H1 (cell line): ENCODE data around the gene MRTFB.

Experiments used
- BACH1 ChIP-seq: IDR thresholded peaks from 2 replicates; pipeline ENCODE4 v1.6.1; 2012; ENCODE audit warnings: low read length, improper control_type of control experiment
- CREB1 ChIP-seq: IDR thresholded peaks from 2 replicates; pipeline ENCODE4 v1.6.1; 2012; ENCODE audit warnings: inconsistent platforms
- EP300 ChIP-seq, 2 experiments: IDR thresholded peaks; 1 replicate in 1 of 2; 2 replicates in 1 of 2; pipeline ENCODE4 v1.6.1; 2011 to 2012; ENCODE audit warnings: low read depth in 2 of 2, low read length in 2 of 2, mild to moderate bottlenecking in 2 of 2, borderline replicate concordance in 1 of 2, inconsistent platforms in 1 of 2, moderate library complexity in 1 of 2
- POLR2A ChIP-seq, 2 experiments: IDR thresholded peaks; 1 replicate in 1 of 2; 2 replicates in 1 of 2; pipeline ENCODE4 v1.6.1; 2011; ENCODE audit warnings: low read depth in 2 of 2, low read length in 2 of 2, mild to moderate bottlenecking in 2 of 2; ENCODE audit errors: control extremely low read depth in 1 of 2
- POLR2AphosphoS5 ChIP-seq: IDR thresholded peaks from 2 replicates; pipeline ENCODE4 v1.6.1; 2011; ENCODE audit warnings: low read depth, low read length
- RAD21 ChIP-seq, 2 experiments: IDR thresholded peaks in 1 of 2; conservative IDR thresholded peaks in 1 of 2; 2 replicates each; pipeline ENCODE4 v1.6.1; 2011; ENCODE audit warnings: low read depth in 2 of 2, low read length in 2 of 2, improper control_type of control experiment in 1 of 2, inconsistent platforms in 1 of 2, mild to moderate bottlenecking in 1 of 2, moderate library complexity in 1 of 2
- SIN3A ChIP-seq, 2 experiments: IDR thresholded peaks in 1 of 2; conservative IDR thresholded peaks in 1 of 2; 2 replicates each; pipeline ENCODE4 v1.6.1; 2011 to 2012; ENCODE audit warnings: low read length in 2 of 2, improper control_type of control experiment in 1 of 2, low read depth in 1 of 2, mild to moderate bottlenecking in 1 of 2
- TAF1 ChIP-seq: IDR thresholded peaks from 2 replicates; pipeline ENCODE4 v1.6.1; 2011; ENCODE audit warnings: mild to moderate bottlenecking, low read depth, low read length
- TF ChIP-seq, protein P1 (sequence below), 3 experiments: IDR thresholded peaks; 1 replicate in 2 of 3; 2 replicates in 1 of 3; pipeline versions ENCODE4 v1.5.1 to v1.6.1; 2011; ENCODE audit warnings: low read length in 3 of 3, mild to moderate bottlenecking in 3 of 3, inconsistent platforms in 2 of 3, low read depth in 1 of 3, moderate library complexity in 1 of 3; ENCODE audit not compliant: insufficient read depth in 1 of 3; ENCODE audit errors: control extremely low read depth in 1 of 3
- TF ChIP-seq, protein P2 (sequence below): IDR thresholded peaks from 2 replicates; pipeline ENCODE4 v1.6.1; 2012; ENCODE audit warnings: low read length, inconsistent platforms
- TF ChIP-seq, protein P3 (sequence below): IDR thresholded peaks from 2 replicates; pipeline ENCODE4 v1.6.1; 2011; ENCODE audit warnings: low read depth, mild to moderate bottlenecking, low read length; ENCODE audit not compliant: insufficient read depth
- TF ChIP-seq, protein P4 (sequence below): IDR thresholded peaks from 2 replicates; pipeline ENCODE4 v1.6.1; 2011; ENCODE audit warnings: low read length, improper control_type of control experiment

DNA sequence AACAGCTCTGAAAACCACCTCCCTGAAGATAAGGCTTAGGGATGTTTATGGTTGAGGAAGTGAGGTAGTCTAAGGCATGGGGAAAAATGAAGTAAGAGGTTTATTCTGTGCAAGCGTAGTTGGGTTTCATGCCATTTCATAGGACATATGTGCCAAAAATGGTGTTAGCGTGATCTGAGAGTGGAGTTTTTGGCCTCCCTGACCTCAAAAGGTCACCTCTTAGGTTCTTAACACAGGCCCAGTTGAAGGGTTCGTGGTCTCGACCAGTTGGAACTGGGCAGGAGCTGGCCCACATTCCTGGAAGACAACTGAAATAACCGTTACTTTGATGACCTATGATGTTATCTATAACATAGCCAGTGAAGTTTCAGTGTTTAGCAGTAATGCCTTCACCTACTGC lies 57.0 kb downstream of the MRTFB start:
- TF ChIP-seq, protein P1, sequence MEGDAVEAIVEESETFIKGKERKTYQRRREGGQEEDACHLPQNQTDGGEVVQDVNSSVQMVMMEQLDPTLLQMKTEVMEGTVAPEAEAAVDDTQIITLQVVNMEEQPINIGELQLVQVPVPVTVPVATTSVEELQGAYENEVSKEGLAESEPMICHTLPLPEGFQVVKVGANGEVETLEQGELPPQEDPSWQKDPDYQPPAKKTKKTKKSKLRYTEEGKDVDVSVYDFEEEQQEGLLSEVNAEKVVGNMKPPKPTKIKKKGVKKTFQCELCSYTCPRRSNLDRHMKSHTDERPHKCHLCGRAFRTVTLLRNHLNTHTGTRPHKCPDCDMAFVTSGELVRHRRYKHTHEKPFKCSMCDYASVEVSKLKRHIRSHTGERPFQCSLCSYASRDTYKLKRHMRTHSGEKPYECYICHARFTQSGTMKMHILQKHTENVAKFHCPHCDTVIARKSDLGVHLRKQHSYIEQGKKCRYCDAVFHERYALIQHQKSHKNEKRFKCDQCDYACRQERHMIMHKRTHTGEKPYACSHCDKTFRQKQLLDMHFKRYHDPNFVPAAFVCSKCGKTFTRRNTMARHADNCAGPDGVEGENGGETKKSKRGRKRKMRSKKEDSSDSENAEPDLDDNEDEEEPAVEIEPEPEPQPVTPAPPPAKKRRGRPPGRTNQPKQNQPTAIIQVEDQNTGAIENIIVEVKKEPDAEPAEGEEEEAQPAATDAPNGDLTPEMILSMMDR (IDR thresholded peaks at IDR 0.05; ENCODE audit: control extremely low read depth in 1 of 3, insufficient read depth in 1 of 3, low read depth in 1 of 3, low read length in 3 of 3): no peak
- no peak for TF ChIP-seq POLR2A (IDR thresholded peaks at IDR 0.05; ENCODE audit: control extremely low read depth in 1 of 2, low read depth in 2 of 2, low read length in 2 of 2)
- no peak for TF ChIP-seq TAF1
- TF ChIP-seq POLR2AphosphoS5: no peak
- no peak for TF ChIP-seq EP300 (IDR thresholded peaks at IDR 0.05; ENCODE audit: borderline replicate concordance in 1 of 2, low read depth in 2 of 2, low read length in 2 of 2)
- TF ChIP-seq SIN3A (conservative IDR thresholded peaks at IDR 0.05 in 1 of 2, IDR thresholded peaks at IDR 0.05 in 1 of 2; ENCODE audit: low read depth in 1 of 2, low read length in 2 of 2): no peak
- TF ChIP-seq CREB1: no peak
- no peak for TF ChIP-seq BACH1
- no peak for TF ChIP-seq RAD21 (IDR thresholded peaks at IDR 0.05 in 1 of 2, conservative IDR thresholded peaks at IDR 0.05 in 1 of 2; ENCODE audit: low read depth in 2 of 2, low read length in 2 of 2)
- TF ChIP-seq, protein P2, sequence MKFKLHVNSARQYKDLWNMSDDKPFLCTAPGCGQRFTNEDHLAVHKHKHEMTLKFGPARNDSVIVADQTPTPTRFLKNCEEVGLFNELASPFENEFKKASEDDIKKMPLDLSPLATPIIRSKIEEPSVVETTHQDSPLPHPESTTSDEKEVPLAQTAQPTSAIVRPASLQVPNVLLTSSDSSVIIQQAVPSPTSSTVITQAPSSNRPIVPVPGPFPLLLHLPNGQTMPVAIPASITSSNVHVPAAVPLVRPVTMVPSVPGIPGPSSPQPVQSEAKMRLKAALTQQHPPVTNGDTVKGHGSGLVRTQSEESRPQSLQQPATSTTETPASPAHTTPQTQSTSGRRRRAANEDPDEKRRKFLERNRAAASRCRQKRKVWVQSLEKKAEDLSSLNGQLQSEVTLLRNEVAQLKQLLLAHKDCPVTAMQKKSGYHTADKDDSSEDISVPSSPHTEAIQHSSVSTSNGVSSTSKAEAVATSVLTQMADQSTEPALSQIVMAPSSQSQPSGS: no peak
- TF ChIP-seq, protein P3, sequence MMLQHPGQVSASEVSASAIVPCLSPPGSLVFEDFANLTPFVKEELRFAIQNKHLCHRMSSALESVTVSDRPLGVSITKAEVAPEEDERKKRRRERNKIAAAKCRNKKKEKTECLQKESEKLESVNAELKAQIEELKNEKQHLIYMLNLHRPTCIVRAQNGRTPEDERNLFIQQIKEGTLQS: no peak
- TF ChIP-seq, protein P4, sequence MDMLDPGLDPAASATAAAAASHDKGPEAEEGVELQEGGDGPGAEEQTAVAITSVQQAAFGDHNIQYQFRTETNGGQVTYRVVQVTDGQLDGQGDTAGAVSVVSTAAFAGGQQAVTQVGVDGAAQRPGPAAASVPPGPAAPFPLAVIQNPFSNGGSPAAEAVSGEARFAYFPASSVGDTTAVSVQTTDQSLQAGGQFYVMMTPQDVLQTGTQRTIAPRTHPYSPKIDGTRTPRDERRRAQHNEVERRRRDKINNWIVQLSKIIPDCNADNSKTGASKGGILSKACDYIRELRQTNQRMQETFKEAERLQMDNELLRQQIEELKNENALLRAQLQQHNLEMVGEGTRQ: no peak
